ENCODE results near the gene CRTC1. TPM values are rescaled to one million over a fixed set of nuclear protein-coding genes. Genes with fewer than 3 reads are reported as not detected.

Gene CRTC1
- total and polyA plus RNA-seq, 4 donors: 1.5 to 3.5 (median 1.9) TPM

- H3K4me3 ChIP-seq (ENCODE audit: low read depth in 1 of 3, low read length in 3 of 3): no peak overlapping the region
These were observed 48.7 kb upstream of the CRTC1 start for GRCh38 chr19:18634612-18635297.

GRCh38 chr19:18635831-18636182 lies 47.7 kb upstream of the CRTC1 start:
- DNase-seq (ENCODE audit: low spot score): no peak
- H3K9ac ChIP-seq (ENCODE audit: low read depth in 1 of 2, low read length in 2 of 2): no peak overlapping the region
- no peaks in the 10 kb centered on the region for H3K9me3 ChIP-seq (ENCODE audit: control insufficient read depth in 4 of 4, low read length in 3 of 4)
- H3K36me3 ChIP-seq (ENCODE audit: control insufficient read depth in 4 of 4, insufficient read depth in 3 of 4, low read depth in 1 of 4, low read length in 3 of 4): no peaks in the 10 kb centered on the region
- no peaks in the 10 kb centered on the region for H3K27me3 ChIP-seq (ENCODE audit: control insufficient read depth in 4 of 4, insufficient read depth in 4 of 4, low read length in 3 of 4)
- TF ChIP-seq ZBTB33 (IDR thresholded peaks at IDR 0.05) (no peak), ATF3 (IDR thresholded peaks at IDR 0.05) (no peak), EGR1 (IDR thresholded peaks at IDR 0.05; ENCODE audit: low read depth in 2 of 2) (no peak), REST (IDR thresholded peaks at IDR 0.05) (no peak), TAF1 (conservative IDR thresholded peaks at IDR 0.05) (no peak), MAX (IDR thresholded peaks at IDR 0.05) (no peak), RXRA (IDR thresholded peaks at IDR 0.05) (no peak)
- peak overlapping the region in 1 of 3 donors; percentile 76 for H3K4me3 ChIP-seq (ENCODE audit: low read depth in 1 of 3, low read length in 3 of 3)
- 29% methylated on average over 6 of the region's 6 CpGs for WGBS
- H3K4me1 ChIP-seq (ENCODE audit: control insufficient read depth in 4 of 4, insufficient read depth in 4 of 4, low read length in 3 of 4): peaks cover 5 to 17% (median 12%) of the 10 kb centered on the region in 4 donors
- H3K27ac ChIP-seq (ENCODE audit: low read depth in 1 of 2, low read length in 2 of 2): no peak overlapping the region

More at GRCh38 chr19:18634612-18635297, 48.7 kb upstream of the CRTC1 start:
- TF ChIP-seq REST (IDR thresholded peaks at IDR 0.05) (no peak), YY1 (IDR thresholded peaks at IDR 0.05) (no peak), SP1 (IDR thresholded peaks at IDR 0.05) (no peak), EGR1 (IDR thresholded peaks at IDR 0.05; ENCODE audit: low read depth in 2 of 2) (no peak), HNF4A (conservative IDR thresholded peaks at IDR 0.05) (no peak), TAF1 (conservative IDR thresholded peaks at IDR 0.05) (no peak), JUND (IDR thresholded peaks at IDR 0.05) (no peak), FOXA2 (IDR thresholded peaks at IDR 0.05) (no peak)
- 57% methylated on average over 12 of the region's 12 CpGs for WGBS
- no peak overlapping the region for H3K27ac ChIP-seq (ENCODE audit: low read depth in 1 of 2, low read length in 2 of 2)
- H3K27me3 ChIP-seq (ENCODE audit: control insufficient read depth in 4 of 4, insufficient read depth in 4 of 4, low read length in 3 of 4): no peaks in the 10 kb centered on the region
- peaks cover 5 to 17% (median 12%) of the 10 kb centered on the region in 4 donors for H3K4me1 ChIP-seq (ENCODE audit: control insufficient read depth in 4 of 4, insufficient read depth in 4 of 4, low read length in 3 of 4)
- DNase-seq (ENCODE audit: low spot score): no peak
- no peaks in the 10 kb centered on the region for H3K36me3 ChIP-seq (ENCODE audit: control insufficient read depth in 4 of 4, insufficient read depth in 3 of 4, low read depth in 1 of 4, low read length in 3 of 4)
- no peak overlapping the region for H3K9ac ChIP-seq (ENCODE audit: low read depth in 1 of 2, low read length in 2 of 2)
- no peaks in the 10 kb centered on the region for H3K9me3 ChIP-seq (ENCODE audit: control insufficient read depth in 4 of 4, low read length in 3 of 4)

All from liver (tissue), 9 donors.